ENCODE results near the gene MPZL2. TPM values are rescaled to one million over a fixed set of nuclear protein-coding genes. Genes with fewer than 3 reads are reported as not detected.

MPZL2 gene
- polyA plus RNA-seq, 1 donor, result 28.3 TPM

DNA sequence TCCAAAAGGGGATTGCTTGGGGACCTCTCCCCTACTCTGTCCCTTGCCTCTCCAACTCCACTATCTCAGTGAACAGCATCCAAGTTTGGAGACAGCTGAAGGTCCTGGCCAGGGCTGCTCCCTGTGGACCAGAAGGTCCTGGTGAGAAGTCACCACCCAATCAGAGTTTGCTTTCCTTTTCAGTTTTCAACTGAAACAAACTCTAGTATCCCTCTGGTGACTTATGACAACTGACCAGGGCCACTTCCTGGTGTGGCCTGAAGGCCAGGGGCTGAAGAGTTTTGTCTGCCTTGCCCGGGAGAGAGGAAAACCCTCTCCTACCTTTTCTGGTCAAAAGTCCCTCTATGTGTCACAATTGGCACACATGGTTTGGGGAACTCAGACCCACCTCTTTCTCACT, 44.4 kb downstream of the MPZL2 start:
- DNase-seq, result no peak

DNA sequence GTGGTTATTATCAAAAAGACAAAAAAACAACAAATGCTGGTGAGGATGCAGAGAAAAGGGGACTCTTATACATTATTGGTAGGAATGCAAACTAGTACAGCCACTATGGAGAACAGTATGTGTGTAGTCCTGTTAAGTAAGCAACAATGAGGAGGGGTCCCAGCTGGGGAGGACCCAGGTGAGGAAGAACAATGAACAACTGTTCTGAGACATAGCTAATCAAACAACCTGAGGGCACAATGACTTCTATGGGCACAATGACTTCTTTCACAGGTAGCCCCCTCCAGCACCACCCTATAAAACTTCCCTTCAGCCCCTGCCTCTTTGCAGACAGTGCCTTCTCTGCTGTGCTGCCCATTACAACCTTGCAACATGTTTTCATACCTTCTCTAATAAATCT, 44.9 kb downstream of the MPZL2 start:
- no peak for DNase-seq

DNA sequence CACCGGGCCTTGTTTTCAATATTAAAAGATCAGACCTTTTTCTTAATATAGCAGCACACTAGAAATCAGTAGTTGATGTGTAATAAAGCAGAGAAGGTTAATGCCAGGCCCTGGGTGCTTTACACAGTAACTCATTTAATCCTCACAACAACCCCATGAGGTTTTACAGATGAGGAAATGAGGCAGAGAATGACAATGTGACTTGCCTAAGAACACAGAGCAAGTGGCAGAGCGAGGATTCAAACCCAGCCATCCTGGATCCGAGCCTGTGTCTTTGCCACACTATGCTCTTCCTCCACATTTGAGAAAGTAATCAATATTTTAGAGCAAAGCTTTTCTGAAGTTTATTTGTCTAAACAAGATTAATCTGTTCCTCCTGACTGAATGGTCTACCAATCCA, 46.5 kb downstream of the MPZL2 start:
- DNase-seq, result no peak

DNA sequence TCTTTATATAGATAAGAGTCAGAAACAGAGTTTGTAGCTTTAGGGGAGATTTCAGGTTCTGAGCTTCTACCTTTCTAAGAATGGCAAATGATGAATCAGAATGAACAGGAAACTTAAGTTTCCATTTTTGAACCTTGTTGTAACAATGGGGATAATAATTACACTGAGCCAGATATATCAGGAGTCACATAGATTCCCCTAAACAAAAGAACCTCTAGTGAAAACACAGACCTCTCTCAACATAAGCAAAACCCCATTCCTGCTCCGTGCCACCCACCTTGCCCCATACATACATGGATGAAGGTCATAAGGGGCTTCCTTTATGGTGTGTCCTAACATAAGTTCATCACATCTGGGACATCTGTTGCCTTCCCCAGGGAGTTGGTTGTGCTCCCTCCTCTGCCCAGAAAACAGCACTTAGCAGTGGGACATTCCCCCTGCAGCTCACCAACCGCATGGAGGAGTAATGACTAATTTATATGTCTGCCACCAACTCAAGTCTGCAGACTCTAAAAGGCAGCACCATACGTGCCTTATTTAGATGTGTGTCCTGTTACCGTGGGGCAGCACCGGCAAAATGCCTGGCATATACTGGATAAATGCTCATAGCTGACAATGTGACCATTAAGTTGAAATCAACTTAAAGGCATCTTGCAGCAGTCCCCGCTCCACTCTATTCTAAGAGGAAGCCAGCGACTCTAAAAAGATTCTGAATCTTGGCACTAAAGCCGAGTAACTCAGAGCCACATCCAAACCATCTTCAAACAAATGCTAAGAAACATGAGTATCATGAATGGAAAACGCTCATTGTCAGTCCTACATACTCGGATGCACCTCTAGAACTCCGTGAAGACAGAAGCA, 47.2 kb downstream of the MPZL2 start:
- DNase-seq, result no peak

DNA sequence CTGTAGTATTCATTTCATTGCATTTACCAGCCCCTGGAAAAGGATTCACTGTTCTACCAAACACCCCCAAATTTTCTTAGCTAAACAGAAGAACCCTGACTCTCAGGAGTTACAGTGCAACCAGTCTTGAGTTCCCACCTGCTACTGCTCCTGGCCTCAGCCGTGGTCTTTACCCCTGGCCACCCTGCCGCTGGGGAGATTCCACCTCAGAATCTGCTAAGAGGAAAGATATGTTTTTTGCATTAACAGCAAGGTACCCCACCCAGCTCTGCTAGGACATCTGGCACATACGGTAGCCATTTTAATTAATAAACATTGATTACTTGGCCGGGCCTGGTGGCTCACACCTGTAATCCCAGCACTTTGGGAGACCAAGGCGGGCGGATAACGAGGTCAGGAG, 48.3 kb downstream of the MPZL2 start:
- no peak for DNase-seq

DNA sequence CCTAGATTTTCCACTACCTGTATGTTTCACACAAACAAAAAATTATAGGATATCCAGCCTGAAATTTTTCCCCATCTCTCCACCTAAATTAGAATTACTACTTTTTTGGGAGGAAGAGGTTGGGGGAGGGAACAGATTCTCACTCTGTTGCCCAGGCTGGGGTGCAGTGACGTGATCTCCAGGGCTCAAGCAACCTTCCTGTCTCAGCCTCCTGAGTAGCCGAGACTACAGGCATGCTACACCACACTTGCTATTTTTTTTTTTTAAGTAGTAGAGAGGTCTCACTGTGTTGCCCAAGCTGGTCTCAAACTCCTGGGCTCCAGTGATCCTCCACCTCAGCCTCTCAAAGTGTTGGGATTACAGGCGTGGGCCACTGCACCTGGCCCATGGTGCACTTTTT, 48.8 kb downstream of the MPZL2 start:
- DNase-seq, result no peak

DNA sequence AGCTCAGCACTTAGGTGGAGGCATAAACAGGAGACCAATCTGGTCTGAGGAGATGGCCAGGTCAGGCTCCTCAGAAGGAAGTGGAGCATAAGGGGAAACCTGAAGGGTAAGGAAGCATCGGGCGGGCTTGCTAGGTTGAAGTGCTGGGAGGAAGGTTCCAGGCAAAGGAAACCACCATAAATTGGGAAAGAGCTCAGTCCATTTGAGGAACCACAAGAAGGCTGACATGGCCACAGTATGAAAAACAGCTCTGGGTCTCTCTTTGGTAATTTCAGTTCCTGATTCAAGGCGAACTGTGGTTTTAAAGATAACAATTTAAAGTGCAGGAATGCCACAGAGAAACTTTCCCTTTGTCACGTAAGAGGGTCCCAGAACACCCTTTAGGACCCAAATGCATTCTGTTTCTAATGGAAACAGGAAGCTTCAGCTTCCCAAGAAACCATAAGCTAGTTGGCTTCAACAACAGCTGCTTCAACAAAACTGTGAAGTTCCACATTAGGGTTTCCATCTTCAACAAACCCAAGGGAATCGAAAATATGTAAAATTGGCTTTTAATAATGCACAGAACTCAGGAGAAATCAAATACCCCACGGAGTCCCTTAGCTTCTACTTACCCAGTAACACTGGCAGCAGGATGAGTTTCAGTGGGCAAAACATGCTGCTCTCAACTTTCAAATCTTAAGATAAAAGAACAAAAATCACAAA, 49.7 kb downstream of the MPZL2 start:
- DNase-seq, result no peak

DNA sequence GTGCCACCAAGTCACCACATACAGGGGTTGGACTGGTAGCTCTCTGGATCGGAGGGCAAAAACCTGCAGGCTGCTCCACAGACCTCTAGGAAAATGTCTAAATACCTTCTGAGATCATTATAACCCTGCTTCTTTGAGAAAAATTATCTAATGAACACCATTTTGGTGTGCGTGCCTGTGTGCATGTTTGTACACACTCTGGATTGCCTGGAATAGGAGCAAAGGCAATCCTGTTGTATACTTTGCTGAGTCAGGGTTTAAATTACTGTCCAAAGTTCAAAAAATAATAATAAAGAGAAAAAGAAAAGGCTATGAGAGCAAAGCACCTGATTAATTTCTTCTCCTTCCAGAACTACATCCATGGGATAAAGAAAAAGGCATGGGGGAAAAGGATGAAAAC, 50.3 kb downstream of the MPZL2 start:
- no peak for DNase-seq

DNA sequence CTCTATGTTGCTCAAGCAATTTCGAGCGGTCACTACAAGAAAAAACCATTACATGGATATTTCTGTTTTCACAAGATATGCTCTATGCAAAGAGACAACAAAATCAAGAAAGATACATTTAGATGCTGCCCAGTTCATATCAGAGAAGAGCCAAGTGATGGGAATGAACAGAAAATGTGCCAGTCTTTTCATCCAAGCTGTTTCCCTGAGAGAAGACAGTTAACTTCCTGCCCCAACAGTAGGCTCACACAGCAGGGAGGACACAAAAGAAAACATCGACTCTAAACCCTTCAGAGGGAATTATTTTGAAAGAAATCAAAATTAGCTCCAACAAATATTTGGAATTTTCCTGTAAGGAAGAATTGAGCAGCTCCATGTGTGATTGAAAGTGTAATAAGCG, 50.9 kb downstream of the MPZL2 start:
- DNase-seq, result no peak

DNA sequence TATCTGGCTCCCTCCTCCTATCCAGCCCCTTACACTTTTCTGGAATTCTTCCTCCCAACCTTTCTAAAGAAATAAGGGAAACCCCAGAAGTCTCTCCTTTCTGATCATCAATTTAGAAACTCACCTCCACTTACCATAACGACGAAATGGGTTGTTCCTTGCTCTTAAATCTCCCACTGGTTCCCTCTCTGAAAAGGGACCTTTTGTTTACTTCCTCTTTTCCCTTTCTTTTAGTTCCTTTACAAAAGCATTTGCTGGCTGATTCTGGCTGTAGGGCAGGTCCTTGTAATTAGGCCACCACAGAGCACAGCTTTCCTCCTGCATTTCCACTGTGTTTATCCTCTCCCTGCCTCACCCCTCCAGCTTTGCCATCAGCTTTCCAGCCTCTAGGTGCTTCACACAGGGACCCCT, 51.3 kb downstream of the MPZL2 start:
- no peak for DNase-seq

DNA sequence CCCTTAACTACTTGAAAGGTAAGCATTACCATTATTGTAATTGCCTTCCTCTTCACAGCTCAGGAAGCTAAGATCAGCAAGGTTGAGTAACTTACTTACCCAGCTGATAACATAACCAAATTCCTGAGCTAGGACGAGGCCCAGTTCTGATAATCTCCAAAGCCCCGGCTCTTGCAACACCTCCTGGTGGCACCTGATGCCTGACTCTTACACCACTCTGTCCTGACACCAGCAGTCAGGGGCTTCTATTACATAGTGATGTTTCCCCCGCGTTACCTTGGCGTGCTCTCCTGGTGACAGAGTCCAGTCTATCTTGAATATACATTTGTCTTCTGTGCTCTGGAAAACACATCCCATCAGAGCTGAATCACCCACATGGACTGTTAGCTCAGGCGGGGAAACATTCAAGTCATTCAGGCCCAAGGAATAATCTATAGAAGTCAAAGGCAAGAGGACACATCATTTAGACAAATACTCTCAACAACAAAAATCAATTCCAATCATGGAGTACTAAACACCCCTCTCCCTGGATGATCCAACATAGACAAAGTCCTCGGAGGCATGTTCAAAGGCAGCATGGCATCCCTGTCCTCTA, 51.9 kb downstream of the MPZL2 start:
- DNase-seq, result no peak

DNA sequence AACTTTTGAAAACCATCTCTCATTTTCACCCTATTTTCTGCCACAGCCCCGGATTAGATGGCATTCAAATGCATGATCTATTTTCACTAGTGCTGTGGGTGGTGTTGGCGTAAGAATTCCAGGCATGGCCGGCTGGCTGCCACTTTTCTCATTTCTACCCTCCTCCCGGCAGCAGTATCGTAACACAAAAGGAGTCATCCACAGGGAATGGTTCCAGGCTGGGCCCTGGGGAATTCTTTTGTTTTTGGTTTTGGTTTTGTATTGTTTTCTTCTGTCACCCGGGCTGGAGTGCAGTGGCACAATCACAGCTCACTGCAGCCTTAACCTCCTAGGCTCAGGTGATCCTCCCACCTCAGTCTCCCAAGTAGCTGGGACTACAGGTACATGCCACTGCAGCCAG, 53.1 kb downstream of the MPZL2 start:
- no peak for DNase-seq

DNA sequence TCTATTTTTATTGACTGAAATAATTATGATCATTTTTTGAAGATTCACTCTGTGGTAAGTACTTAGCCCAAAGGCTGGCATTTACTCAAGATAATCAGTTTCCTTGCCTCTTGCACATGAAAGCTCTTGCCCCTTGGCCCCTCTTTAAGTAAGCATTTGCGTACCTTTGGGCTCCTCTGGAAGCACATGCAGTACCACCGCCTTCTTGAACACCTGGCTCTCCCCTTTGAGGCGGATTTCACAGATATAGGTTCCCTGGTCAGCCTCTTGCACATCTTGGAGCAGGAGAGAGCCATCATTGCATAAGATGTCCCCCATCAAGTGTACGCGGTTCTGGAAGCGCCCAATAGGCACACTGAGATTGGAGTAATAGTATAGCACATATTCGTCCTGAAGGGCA, 53.8 kb downstream of the MPZL2 start:
- no peak for DNase-seq

DNA sequence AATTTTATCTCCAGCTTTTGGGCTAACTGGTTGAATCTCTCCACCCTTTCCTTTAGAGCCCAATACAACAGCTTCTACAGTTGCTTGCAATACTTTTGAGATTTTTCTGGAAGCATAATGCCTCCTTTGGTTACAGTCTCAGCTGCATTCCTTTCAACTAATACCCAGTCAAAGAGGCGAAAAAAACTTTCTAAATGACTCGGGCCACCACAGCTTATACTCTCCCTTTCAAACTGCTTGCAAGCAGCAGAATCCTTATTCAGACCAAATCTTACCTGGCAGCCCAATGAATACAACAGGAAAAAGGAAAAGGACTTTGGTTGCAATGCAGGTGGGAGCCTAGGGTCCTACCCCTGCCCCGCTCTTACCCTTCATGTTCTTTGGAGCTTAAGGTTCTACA, 55.1 kb downstream of the MPZL2 start:
- no peak for DNase-seq

DNA sequence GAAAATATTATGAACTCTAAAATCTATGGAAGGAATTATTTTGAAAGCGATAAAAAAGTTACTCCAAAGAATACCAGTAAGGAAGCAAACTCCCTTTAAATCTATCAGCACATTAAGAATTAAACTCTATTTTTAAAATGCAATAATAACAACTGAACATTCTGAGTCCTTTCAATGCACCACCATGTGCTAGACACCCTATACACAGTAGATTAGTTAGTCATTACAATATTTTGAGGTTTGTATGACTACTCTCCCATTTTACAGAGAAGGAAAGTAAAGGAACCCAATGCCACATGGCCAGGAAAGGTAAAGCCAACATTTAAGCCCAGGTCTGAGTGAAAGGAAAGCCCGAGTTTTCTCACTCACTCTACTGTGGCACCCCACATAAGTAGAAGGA, 57.0 kb downstream of the MPZL2 start:
- DNase-seq, result no peak

DNA sequence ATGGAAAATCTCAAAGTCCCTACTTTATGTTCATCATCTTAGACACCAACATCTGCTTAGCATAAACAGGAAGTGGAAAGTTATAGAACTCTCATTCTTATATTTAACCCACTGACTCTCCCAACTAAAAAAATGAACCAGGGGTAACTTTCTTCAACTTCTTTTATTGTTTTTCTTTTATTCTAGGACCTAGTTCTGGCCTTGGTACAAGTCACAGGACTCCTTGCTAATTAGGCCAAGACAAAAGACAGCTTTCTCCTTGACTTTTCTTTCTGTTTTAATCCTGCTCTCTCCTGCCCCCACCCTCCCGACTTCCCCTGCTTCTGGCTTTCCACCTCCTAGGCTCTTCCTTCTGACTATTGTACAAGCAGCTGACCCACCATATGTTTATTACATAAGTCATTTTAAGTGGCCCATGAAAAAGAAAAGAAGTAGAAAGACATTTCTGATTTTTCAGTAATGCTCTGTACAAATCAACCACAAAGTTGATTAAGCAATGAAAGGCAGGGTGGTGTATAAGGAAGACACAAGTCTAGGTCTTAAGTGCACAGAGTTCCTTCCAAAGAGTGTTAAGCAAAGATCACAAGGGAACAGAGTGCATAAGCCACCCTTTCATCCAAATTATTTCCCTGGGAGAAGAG, 57.6 kb downstream of the MPZL2 start:
- DNase-seq, result peak; percentile 24

DNA sequence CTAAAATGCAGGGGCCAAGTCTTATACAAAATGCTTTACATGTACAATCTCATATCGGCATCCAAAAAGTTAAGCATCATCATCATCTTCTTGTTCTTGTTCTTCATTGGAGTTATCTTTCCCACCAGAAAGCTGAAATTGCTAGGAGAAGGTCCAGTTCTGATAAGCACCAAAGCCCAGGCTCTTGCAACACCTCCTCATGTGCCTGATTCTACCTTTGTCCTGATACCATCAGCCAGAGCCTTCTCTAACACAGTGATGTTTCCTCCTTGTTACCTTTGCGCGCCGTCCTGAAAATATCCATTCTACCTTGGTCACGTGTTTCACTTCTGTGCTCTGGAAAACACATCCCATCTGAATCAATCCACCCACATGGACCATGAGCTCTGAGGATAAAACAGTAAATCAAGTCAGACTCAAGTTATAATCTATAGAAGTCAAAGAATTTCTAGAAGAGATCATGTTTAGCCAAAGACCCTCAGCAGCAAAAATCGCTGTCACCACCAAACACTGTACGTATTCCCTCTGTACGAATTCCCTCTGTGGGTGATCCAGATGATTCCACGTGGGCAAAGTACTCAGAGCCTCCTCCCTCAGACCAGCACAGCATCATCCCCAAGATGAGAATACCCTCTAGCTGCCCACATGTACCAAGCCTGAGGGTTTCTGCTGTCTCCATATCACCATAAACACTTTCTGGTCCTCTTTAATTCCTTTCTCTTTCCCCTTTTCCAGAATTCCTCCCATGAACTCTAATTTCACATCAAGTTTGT, 58.3 kb downstream of the MPZL2 start:
- no peak for DNase-seq

Other genes with a start within 250 kb of the MPZL2 start
- 30.2 TPM for gene TMPRSS4, start 187.2 kb downstream of the MPZL2 start, polyA plus RNA-seq (ENCODE audit: insufficient read length)
- gene SMIM35, start 177.3 kb downstream of the MPZL2 start, polyA plus RNA-seq (ENCODE audit: insufficient read length), result 0.17 TPM
- gene SCN4B, start 111.5 kb downstream of the MPZL2 start, polyA plus RNA-seq (ENCODE audit: insufficient read length), result 0.75 TPM
- gene SCN2B, start 87.7 kb downstream of the MPZL2 start, polyA plus RNA-seq (ENCODE audit: insufficient read length), result 3.0 TPM
- gene JAML, start 39.3 kb downstream of the MPZL2 start, polyA plus RNA-seq (ENCODE audit: insufficient read length), result 1.5 TPM
- 6.5 TPM for gene MPZL3, start 11.9 kb downstream of the MPZL2 start, polyA plus RNA-seq (ENCODE audit: insufficient read length)
- 0.22 TPM for gene CD3E, start 40.4 kb upstream of the MPZL2 start, polyA plus RNA-seq (ENCODE audit: insufficient read length)
- 0.50 TPM for gene CD3D, start 78.4 kb upstream of the MPZL2 start, polyA plus RNA-seq (ENCODE audit: insufficient read length)
- gene CD3G, start 80.0 kb upstream of the MPZL2 start, polyA plus RNA-seq (ENCODE audit: insufficient read length), result 0.25 TPM
- gene UBE4A, start 95.3 kb upstream of the MPZL2 start, polyA plus RNA-seq (ENCODE audit: insufficient read length), result 53.0 TPM
- 383 TPM for gene ATP5MG, start 137.3 kb upstream of the MPZL2 start, polyA plus RNA-seq (ENCODE audit: insufficient read length)
- 56.7 TPM for gene KMT2A, start 172.2 kb upstream of the MPZL2 start, polyA plus RNA-seq (ENCODE audit: insufficient read length)